ENCODE data around the gene AMN1. TPM values are rescaled to one million over a fixed set of nuclear protein-coding genes. Genes with fewer than 3 reads are reported as not detected.

AMN1 gene
- total RNA-seq, 1 experiment from 2014 or later: 3.9 TPM

DNA sequence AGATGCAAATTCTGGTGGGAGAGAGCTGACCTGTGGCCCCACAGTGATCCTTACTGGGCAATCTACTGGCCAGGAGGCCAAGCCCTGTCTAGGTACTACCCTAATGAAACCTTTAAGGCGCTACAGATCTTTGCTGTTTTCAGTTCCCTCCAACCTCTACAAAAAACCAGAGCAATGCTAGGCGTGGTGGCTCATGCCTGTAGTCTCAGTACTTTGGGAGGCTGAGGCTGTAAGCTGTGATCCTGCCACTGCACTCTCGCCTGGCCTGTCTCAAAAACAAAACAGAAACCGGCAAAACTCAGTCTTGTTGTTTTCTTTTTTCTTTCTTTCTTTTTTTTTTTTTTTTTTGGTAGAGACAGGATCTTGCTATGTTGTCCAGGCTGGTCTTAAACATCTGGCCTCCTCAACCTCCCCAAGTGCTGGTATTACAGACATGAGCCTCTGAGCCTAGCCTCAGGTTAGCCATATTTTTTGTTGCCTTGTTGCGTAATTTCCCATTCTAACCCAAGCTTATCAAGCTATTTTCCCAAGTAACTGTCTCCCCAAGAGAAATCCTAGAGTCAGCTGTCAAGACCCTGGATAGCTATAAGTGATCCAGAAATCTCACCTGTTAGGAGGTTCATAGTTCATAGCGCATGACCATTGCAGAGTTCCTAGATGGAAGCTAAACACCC is 66.5 kb downstream of the AMN1 start:
- Histone ChIP-seq H3K27ac (ENCODE audit: low read length) (no peak overlapping the region), H3F3A (ENCODE audit: low read length, unreplicated experiment) (no peaks in the 10 kb centered on the region), H3K9me3 (ENCODE audit: low read length) (no peaks in the 10 kb centered on the region), H3K4me3 (ENCODE audit: low read length) (no peak overlapping the region), H3K4me2 (ENCODE audit: low read length) (no peak overlapping the region), H3K36me3 (ENCODE audit: low read depth, low read length) (no peaks in the 10 kb centered on the region), H3K79me2 (ENCODE audit: low read length) (no peaks in the 10 kb centered on the region), H3K4me1 (ENCODE audit: insufficient read depth, low read length) (peaks cover 8% of the 10 kb centered on the region), H2AFZ (ENCODE audit: low read length) (no peak overlapping the region), H4K20me1 (ENCODE audit: low read length) (no peaks in the 10 kb centered on the region), H3K27me3 (ENCODE audit: low read length) (no peaks in the 10 kb centered on the region), H3K9me2 (replicated peaks; ENCODE audit: low read length) (no peaks in the 10 kb centered on the region), H3K9ac (ENCODE audit: low read length) (no peak overlapping the region)
- intact Hi-C loops (cut with micrococcal nuclease): no loop called here
- ChIA-PET POLR2A (ENCODE audit: unreplicated experiment) (no interaction called here), CTCF (no interaction called here)
- BruUV-seq (replicated peaks): no TSS peak
- DNase-seq (no peak), ATAC-seq (no peak)
- TF ChIP-seq CTCF (conservative IDR thresholded peaks at IDR 0.05; ENCODE audit: low read depth, low read length) (no peak), EZH2 (IDR thresholded peaks at IDR 0.05; ENCODE audit: low read length, unreplicated experiment) (no peak), EZH2phosphoT487 (IDR thresholded peaks at IDR 0.05; ENCODE audit: borderline replicate concordance, low read length) (no peak)

DNA sequence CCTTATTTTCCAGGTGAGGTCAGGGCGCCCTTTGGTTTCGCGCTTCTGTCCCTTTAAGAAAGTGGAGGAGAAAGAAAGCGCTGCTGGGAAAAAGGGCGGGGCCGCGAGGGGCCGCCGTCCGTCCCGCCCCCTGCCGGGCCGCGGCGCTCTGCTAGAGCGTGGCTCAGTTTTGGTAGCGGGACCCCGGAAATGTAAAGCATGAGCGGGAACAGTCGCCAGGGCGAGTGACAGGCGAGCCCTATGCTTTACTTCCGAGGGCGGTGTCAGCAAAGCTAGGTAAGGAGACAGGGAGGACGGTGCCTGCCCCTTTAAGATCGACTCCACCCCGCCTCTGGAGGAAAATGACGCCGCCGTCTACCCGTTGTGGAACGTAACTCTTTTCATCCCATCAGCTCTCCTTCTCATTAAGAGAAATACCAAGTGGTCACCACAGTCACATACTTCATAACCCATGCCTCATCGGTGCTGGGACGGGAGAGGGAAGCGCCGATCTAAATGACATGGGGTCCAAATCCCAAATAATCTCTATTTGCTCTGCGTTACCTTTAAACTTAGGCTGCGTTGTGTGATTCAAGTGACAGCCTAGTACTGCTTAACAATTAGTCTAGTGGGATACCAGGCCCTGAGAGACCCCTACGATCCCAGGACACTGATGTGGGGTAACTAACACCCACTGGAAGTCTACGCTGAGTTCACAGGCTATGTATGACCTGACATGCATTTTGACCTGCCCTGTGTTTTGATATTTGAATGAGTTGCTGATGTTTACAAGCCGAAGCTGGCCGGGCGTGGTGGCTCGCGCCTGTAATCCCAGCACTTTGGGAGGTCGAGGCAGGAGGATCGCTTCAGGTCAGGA is 69.5 kb downstream of the AMN1 start, which contains the start of gene ETFBKMT:
Gene ETFBKMT, plus strand, starts transcription at position 602 of the 856 bp plus-strand sequence. CDS start 2,266 bp downstream, outside the sequence.
- no peaks in the 10 kb centered on the region for H3K9me3 ChIP-seq (ENCODE audit: low read length)
- H2AFZ ChIP-seq (ENCODE audit: low read length): peak within 1 kb of the TSS; percentile 100
- H3K4me2 ChIP-seq (ENCODE audit: low read length): peak within 1 kb of the TSS; percentile 99
- H3K27ac ChIP-seq (ENCODE audit: low read length): peak within 1 kb of the TSS; percentile 72
- H3K27me3 ChIP-seq (ENCODE audit: low read length): no peaks in the 10 kb centered on the region
- H4K20me1 ChIP-seq (ENCODE audit: low read length): no peaks in the 10 kb centered on the region
- no peaks in the 10 kb centered on the region for H3K36me3 ChIP-seq (ENCODE audit: low read depth, low read length)
- H3K4me1 ChIP-seq (ENCODE audit: insufficient read depth, low read length): peaks cover 8% of the 10 kb centered on the region
- ChIA-PET POLR2A (ENCODE audit: unreplicated experiment) (interaction anchor here (0.7 kb wide), 1 partner anchor 442 kb away, joined by 4 read pairs; no protein-coding TSS in a partner anchor), CTCF (interaction anchor here (0.5 kb wide), 1 partner anchor 733 kb away, joined by 6 read pairs; no protein-coding TSS in a partner anchor)
- DNase-seq (peak; percentile 93), ATAC-seq (peak; percentile 99)
- no peak for TF ChIP-seq EZH2phosphoT487 (IDR thresholded peaks at IDR 0.05; ENCODE audit: borderline replicate concordance, low read length)
- TF ChIP-seq EZH2 (IDR thresholded peaks at IDR 0.05; ENCODE audit: low read length, unreplicated experiment): no peak
- peak; percentile 21; the same call in 1 of the 2 replicates for TF ChIP-seq CTCF (conservative IDR thresholded peaks at IDR 0.05; ENCODE audit: low read depth, low read length)
- TSS peak; percentile 93 for BruUV-seq (replicated peaks)
- no peaks in the 10 kb centered on the region for H3K79me2 ChIP-seq (ENCODE audit: low read length)
- H3K4me3 ChIP-seq (ENCODE audit: low read length): peak within 1 kb of the TSS; percentile 100
- peak within 1 kb of the TSS; percentile 84 for H3K9ac ChIP-seq (ENCODE audit: low read length)
- intact Hi-C loops (cut with micrococcal nuclease): loop anchor here (2.0 to 10.0 kb wide), 5 partner anchors 69 to 1095 kb away; partner anchors contain the start of genes AMN1 and YARS2
- no peaks in the 10 kb centered on the region for H3F3A ChIP-seq (ENCODE audit: low read length, unreplicated experiment)
- H3K9me2 ChIP-seq (replicated peaks; ENCODE audit: low read length): no peaks in the 10 kb centered on the region

Measured in PC-3 (cell line).